Panc1 (cell line): Measurements from ENCODE around the gene EWSR1. TPM values are rescaled to one million over a fixed set of nuclear protein-coding genes. Genes with fewer than 3 reads are reported as not detected.

ENCODE experiments used
- ATAC-seq: fragments of 200-7000 bp; cut with Tn5 transposase; 2 replicates; pipeline ENCODE4 v1.9.1; 2020; ENCODE audit warnings: mild to moderate bottlenecking, moderate library complexity
- BruUV-seq: library from RNA; stranded (reverse); fragments of 400-500 nt; replicated peaks from 2 replicates; lab custom pipeline; 2021; lab: Mats Ljungman, UMichigan
- CTCF ChIA-PET: fragments of 300-600 bp; sonication (Branson Sonifier 250); formaldehyde crosslinking; loops from one replicate; lab custom pipeline; 2022; ENCODE audit warnings: antibody characterized with exemption; lab: Charles Lee
- POLR2A ChIA-PET: fragments of 300-600 bp; sonication (Branson Sonifier 250); formaldehyde crosslinking; loops from one replicate; lab custom pipeline; 2022; ENCODE audit warnings: antibody characterized with exemption; lab: Charles Lee
- DNase-seq: peaks from one replicate; pipeline ENCODE4 v3.0.0-alpha.2; 2010; ENCODE audit warnings: low read depth, low spot score
- H3K27ac ChIP-seq: 2 replicates; pipeline ENCODE4 v1.5.1; 2011; ENCODE audit warnings: mild to moderate bottlenecking, low read length, inconsistent platforms
- H3K27me3 ChIP-seq: fragments of 200-500 bp; sonication (Bioruptor generic); 2 replicates; pipeline ENCODE4 v1.6.0; 2014; ENCODE audit warnings: low read length, inconsistent platforms; ENCODE audit not compliant: control insufficient read depth, insufficient read depth
- H3K36me3 ChIP-seq: fragments of 200-500 bp; sonication (Bioruptor generic); 2 replicates; pipeline ENCODE4 v1.5.1; 2014; ENCODE audit warnings: inconsistent platforms, mild to moderate bottlenecking, low read length, moderate library complexity; ENCODE audit not compliant: control insufficient read depth, insufficient read depth
- H3K4me1 ChIP-seq: 2 replicates; pipeline ENCODE4 v1.5.1; 2011; ENCODE audit warnings: inconsistent platforms, mild to moderate bottlenecking, low read length, moderate library complexity; ENCODE audit not compliant: control insufficient read depth, insufficient read depth
- H3K4me3 ChIP-seq, 2 experiments: 2 replicates each; pipeline ENCODE4 v1.5.1; 2011 to 2012; ENCODE audit warnings: low read depth in 2 of 2, low read length in 2 of 2, mild to moderate bottlenecking in 2 of 2, inconsistent platforms in 1 of 2, moderate library complexity in 1 of 2
- H3K9me3 ChIP-seq: fragments of 200-500 bp; sonication (Bioruptor generic); 2 replicates; pipeline ENCODE4 v1.5.1; 2014; ENCODE audit warnings: low read depth, mild to moderate bottlenecking, inconsistent platforms, low read length, moderate library complexity; ENCODE audit not compliant: control insufficient read depth, insufficient read depth
- POLR2AphosphoS5 ChIP-seq: IDR thresholded peaks from 2 replicates; pipeline ENCODE4 v1.6.1; 2012; ENCODE audit warnings: mild to moderate bottlenecking, low read depth, low read length, moderate library complexity
- REST ChIP-seq, 2 experiments: IDR thresholded peaks; 2 replicates each; pipeline ENCODE4 v1.6.1; 2011 to 2012; ENCODE audit warnings: low read depth in 2 of 2, control low read depth in 1 of 2, low read length in 1 of 2, mild to moderate bottlenecking in 1 of 2, moderate library complexity in 1 of 2; ENCODE audit not compliant: insufficient read depth in 1 of 2
- SIN3A ChIP-seq: IDR thresholded peaks from 2 replicates; pipeline ENCODE4 v1.6.1; 2012; ENCODE audit warnings: low read depth, mild to moderate bottlenecking, low read length, moderate library complexity, borderline replicate concordance; ENCODE audit not compliant: insufficient read depth
- TCF7L2 ChIP-seq: IDR thresholded peaks from 2 replicates; pipeline ENCODE4 v1.6.1; 2011; ENCODE audit warnings: mild to moderate bottlenecking, low read depth, low read length, inconsistent platforms
- in situ Hi-C: cut with HindIII; loops from 2 replicates; pipeline ENCODE4 v1.10.0; 2016; ENCODE audit warnings: low sequenced_read_pairs, low pct_unique_long_range_greater_than_20kb
- intact Hi-C: fragments of 100-400 bp; cut with micrococcal nuclease; formaldehyde crosslinking; loops from one replicate; pipeline ENCODE4 v1.10.0; 2022; ENCODE audit not compliant: unreplicated experiment
- total RNA-seq: library from RNA; stranded (reverse); gene quantifications from one replicate; pipeline ENCODE4 v1.2.1, GENCODE V29; 2021; ENCODE audit not compliant: unreplicated experiment
- TF ChIP-seq, protein P1 (sequence below): fragments of 450-650 bp; IDR thresholded peaks from 2 replicates; pipeline ENCODE4 v1.5.1; 2017; ENCODE audit warnings: mild to moderate bottlenecking

Gene EWSR1
- total RNA-seq, 1 experiment from 2014 or later: 272 TPM

DNA sequence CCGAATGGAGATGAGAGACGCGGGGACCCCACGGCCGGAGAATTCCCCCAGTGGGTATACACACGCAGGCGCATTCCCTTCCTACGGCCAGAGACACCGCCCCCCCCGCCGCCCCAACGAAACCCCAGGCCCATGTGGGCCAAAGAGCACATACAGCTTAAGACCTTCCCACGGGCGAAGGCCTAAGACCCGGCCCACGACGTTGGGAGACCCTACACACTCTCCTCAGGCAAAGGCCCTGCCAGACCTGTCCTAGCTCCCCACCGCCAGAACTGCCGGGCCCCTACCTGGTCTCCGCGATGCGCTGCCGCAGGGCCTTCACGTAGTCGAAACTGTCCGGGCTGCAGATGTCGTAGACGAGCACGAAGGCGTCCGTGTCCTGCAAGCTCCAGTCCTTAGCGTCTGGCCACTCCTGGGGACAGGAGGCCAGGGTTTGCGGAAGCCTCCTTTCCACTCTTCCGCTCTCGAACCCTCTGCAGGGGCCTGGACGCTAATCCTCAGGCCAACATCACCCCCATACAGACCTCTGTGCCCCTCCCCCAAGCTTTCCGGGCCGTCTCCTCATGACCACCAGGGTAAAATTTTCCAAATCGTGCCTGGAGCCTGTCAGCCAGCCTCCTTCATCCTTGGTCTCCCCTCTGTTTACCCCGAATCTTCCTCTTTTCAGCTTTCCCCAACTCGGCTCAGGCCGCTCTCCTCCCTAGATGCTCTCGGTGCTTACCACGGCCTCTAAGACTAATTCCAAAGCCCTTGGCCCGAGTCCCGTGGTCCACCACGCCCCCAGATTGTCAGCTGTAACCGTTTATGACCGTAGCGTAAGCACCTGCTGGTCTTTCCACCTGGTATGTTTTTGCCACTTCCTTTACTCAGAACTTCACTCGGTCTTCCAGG, 45.8 kb downstream of the EWSR1 start:
- H3K9me3 ChIP-seq: no peaks in the 10 kb centered on the region
- TF ChIP-seq, protein P1, sequence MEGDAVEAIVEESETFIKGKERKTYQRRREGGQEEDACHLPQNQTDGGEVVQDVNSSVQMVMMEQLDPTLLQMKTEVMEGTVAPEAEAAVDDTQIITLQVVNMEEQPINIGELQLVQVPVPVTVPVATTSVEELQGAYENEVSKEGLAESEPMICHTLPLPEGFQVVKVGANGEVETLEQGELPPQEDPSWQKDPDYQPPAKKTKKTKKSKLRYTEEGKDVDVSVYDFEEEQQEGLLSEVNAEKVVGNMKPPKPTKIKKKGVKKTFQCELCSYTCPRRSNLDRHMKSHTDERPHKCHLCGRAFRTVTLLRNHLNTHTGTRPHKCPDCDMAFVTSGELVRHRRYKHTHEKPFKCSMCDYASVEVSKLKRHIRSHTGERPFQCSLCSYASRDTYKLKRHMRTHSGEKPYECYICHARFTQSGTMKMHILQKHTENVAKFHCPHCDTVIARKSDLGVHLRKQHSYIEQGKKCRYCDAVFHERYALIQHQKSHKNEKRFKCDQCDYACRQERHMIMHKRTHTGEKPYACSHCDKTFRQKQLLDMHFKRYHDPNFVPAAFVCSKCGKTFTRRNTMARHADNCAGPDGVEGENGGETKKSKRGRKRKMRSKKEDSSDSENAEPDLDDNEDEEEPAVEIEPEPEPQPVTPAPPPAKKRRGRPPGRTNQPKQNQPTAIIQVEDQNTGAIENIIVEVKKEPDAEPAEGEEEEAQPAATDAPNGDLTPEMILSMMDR: no peak
- TF ChIP-seq POLR2AphosphoS5 (no peak), TCF7L2 (no peak), REST (IDR thresholded peaks at IDR 0.05; ENCODE audit: insufficient read depth in 1 of 2, low read depth in 2 of 2, low read length in 1 of 2) (no peak), SIN3A (no peak)
- no peak overlapping the region for H3K27ac ChIP-seq
- CTCF ChIA-PET: interaction anchor here (0.6 kb wide), 1 partner anchor 13 kb away, joined by 5 read pairs; no protein-coding TSS in a partner anchor
- intact Hi-C loops (no loop called here), in situ Hi-C loops (no loop called here)
- DNase-seq (no peak), ATAC-seq (no peak)
- H3K4me1 ChIP-seq: peaks cover 14% of the 10 kb centered on the region
- POLR2A ChIA-PET: no interaction called here
- no peaks in the 10 kb centered on the region for H3K27me3 ChIP-seq
- BruUV-seq: no TSS peak
- peak overlapping the region in 1 of 2 experiments; percentile 36; a peak in 1 of 4 replicates for H3K4me3 ChIP-seq
- H3K36me3 ChIP-seq: no peaks in the 10 kb centered on the region

GRCh38 chr22:29314537-29315285, 46.6 kb downstream of the EWSR1 start:
- Histone ChIP-seq H3K36me3 (no peaks in the 10 kb centered on the region), H3K27me3 (no peaks in the 10 kb centered on the region), H3K9me3 (no peaks in the 10 kb centered on the region), H3K4me1 (peaks cover 6% of the 10 kb centered on the region), H3K4me3 (peak overlapping the region; percentile 36 to 38), H3K27ac (no peak overlapping the region)
- peak; percentile 50 for ATAC-seq
- TF ChIP-seq TCF7L2 (no peak), SIN3A (no peak)
- DNase-seq: no peak
- intact Hi-C loops (no loop called here), in situ Hi-C loops (no loop called here)
- ChIA-PET POLR2A (no interaction called here), CTCF (no interaction called here)
- no TSS peak for BruUV-seq
